IPS DF 6.9 (cell line): ENCODE data around the gene ASH1L.
"Not testable (repeated sequence)": the region's sequence is repeated elsewhere in the genome, so short reads cannot be mapped to it uniquely, and the experiment has no call there.

Experiments used
- DNase-seq: peaks from one replicate; pipeline ENCODE4 v3.0.0-alpha.2; 2013; ENCODE audit warnings: low read depth, low spot score
- H3K27ac ChIP-seq: one replicate; pipeline ENCODE4 v1.5.1; 2013; ENCODE audit warnings: low read length, control low read depth
- H3K27me3 ChIP-seq: 2 replicates; pipeline ENCODE4 v1.6.1; 2013; ENCODE audit warnings: mild to moderate bottlenecking, low read length; ENCODE audit not compliant: control insufficient read depth, insufficient read depth
- H3K36me3 ChIP-seq: 2 replicates; pipeline ENCODE4 v1.6.1; 2013; ENCODE audit warnings: low read length; ENCODE audit not compliant: control insufficient read depth, insufficient read depth
- H3K4me1 ChIP-seq: 2 replicates; pipeline ENCODE4 v1.6.1; 2013; ENCODE audit warnings: low read length; ENCODE audit not compliant: control insufficient read depth, insufficient read depth
- H3K4me3 ChIP-seq: 2 replicates; pipeline ENCODE4 v1.5.1; 2013; ENCODE audit warnings: mild to moderate bottlenecking, low read length
- H3K9me3 ChIP-seq: 2 replicates; pipeline ENCODE4 v1.6.1; 2013; ENCODE audit warnings: low read length, inconsistent platforms; ENCODE audit not compliant: control insufficient read depth, insufficient read depth
- WGBS: extraction: QIAGEN DNeasy Blood & Tissue Kit; methylation state at CpG from one replicate; pipeline ENCODE4 v1.1.7; 2013; ENCODE audit warnings: mixed read lengths, missing lambda C conversion rate; ENCODE audit not compliant: insufficient read length, insufficient coverage; 5-methylcytosine and 5-hydroxymethylcytosine counted together

ASH1L gene

DNA sequence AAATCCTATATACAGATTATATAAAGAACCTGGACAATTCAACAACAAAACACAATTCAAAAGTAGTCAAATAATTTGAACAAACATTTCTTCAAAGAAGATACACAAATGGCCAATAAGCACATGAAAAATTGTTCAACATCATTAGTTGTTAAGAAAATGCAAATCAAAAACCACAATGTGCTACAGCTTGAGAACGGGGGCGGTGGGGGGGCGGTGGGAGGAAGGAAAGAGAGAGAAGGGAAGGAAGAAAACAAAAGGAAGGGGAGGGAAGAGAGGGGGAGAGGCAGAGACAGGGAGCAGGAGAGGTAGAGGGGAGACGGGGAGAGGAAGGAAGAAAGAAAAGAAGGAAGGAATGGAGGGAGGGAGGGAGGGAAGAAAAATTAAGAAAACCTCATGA is 44.1 kb downstream of the ASH1L start:
- no CpG with 5 or more reads among the region's 4 CpGs for WGBS
- no peak for DNase-seq
- no peaks in the 10 kb centered on the region for H3K9me3 ChIP-seq
- H3K4me3 ChIP-seq = no peak overlapping the region
- H3K27me3 ChIP-seq = no peaks in the 10 kb centered on the region
- no peaks in the 10 kb centered on the region for H3K36me3 ChIP-seq
- no peak overlapping the region for H3K27ac ChIP-seq
- no peaks in the 10 kb centered on the region for H3K4me1 ChIP-seq

DNA sequence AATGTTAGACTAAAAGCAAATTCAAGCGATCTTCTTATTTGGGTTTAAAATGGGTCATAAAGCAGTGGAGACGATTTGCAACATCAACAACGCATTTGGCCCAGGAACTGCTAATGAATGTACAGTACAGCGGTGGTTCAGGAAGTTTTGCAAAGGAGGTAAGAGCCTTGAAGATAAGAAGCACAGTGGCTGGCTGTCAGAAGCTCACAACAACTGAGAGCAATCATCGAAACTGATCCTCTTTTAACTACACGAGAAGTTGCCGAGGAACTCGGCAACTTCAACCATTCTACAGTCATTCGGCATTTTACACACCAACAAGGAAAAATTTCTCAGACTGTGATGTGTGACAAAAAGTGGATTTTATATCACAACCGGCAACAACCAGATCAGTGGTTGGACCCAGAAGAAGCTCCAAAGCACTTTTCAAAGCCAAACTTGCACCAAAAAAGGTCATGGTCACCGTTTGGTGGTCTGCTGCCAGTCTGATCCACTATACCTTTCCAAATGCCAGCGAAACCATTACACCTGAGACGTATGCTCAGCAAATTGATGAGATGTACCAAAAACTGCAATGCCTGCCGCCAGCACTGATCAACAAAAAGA is 47.9 kb downstream of the ASH1L start:
- no peak for DNase-seq
- Histone ChIP-seq H3K4me3 (no peak overlapping the region), H3K27me3 (no peaks in the 10 kb centered on the region), H3K27ac (no peak overlapping the region), H3K36me3 (no peaks in the 10 kb centered on the region), H3K4me1 (no peaks in the 10 kb centered on the region), H3K9me3 (no peaks in the 10 kb centered on the region)
- WGBS = no CpG with 5 or more reads among the region's 14 CpGs

- Histone ChIP-seq H3K36me3 (no peaks in the 10 kb centered on the region), H3K27ac (no peak overlapping the region), H3K9me3 (no peaks in the 10 kb centered on the region), H3K27me3 (no peaks in the 10 kb centered on the region), H3K4me3 (no peak overlapping the region), H3K4me1 (no peaks in the 10 kb centered on the region)
- no peak for DNase-seq
- WGBS = no CpG with 5 or more reads among the region's 3 CpGs
Observed at GRCh38 chr1:155513300-155513916, 49.2 kb downstream of the ASH1L start.

- H3K9me3 ChIP-seq, H3K27ac ChIP-seq: not testable (repeated sequence)
Observed at GRCh38 chr1:155511385-155511784, 51.2 kb downstream of the ASH1L start.

GRCh38 chr1:155509064-155509463 is 53.5 kb downstream of the ASH1L start:
- no CpG with 5 or more reads among the region's 2 CpGs for WGBS
- Histone ChIP-seq H3K36me3 (no peaks in the 10 kb centered on the region), H3K4me1 (no peaks in the 10 kb centered on the region), H3K27ac (no peak overlapping the region), H3K9me3 (no peaks in the 10 kb centered on the region), H3K27me3 (no peaks in the 10 kb centered on the region), H3K4me3 (no peak overlapping the region)
- DNase-seq = no peak

More at GRCh38 chr1:155511385-155511784, 51.2 kb downstream of the ASH1L start:
- no CpG with 5 or more reads among the region's 6 CpGs for WGBS
- not testable (repeated sequence) for H3K36me3 ChIP-seq, H3K27me3 ChIP-seq, H3K4me1 ChIP-seq, DNase-seq, H3K4me3 ChIP-seq

GRCh38 chr1:155507945-155508344 is 54.7 kb downstream of the ASH1L start:
- DNase-seq = no peak
- whole genome bisulfite sequencing = no CpG with 5 or more reads among the region's 2 CpGs
- Histone ChIP-seq H3K27ac (no peak overlapping the region), H3K27me3 (no peaks in the 10 kb centered on the region), H3K4me1 (no peaks in the 10 kb centered on the region), H3K36me3 (no peaks in the 10 kb centered on the region), H3K9me3 (no peaks in the 10 kb centered on the region), H3K4me3 (no peak overlapping the region)

GRCh38 chr1:155505963-155506362 is 56.6 kb downstream of the ASH1L start:
- not testable (repeated sequence) for H3K4me1 ChIP-seq, H3K36me3 ChIP-seq, DNase-seq, H3K4me3 ChIP-seq, H3K27ac ChIP-seq, H3K27me3 ChIP-seq, H3K9me3 ChIP-seq
- WGBS = no CpG with 5 or more reads among the region's 3 CpGs

DNA sequence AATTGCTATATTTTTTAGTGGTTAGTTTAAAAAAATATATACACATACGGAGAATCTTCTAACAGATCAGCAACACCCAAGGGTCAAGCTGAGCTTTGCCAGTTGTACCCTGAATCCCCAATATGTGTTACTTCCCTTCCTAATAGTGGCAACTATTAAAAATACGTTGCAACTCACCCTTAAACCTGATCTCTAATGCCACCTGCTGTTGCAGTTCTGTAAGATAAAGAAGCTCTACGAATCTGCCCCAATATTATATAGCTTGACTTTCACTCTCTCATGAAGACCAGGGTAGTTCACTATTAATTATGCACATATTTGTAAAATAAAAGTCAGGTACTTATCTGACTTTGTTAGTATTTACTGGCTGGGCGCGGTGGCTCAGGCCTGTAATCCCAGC is 58.4 kb downstream of the ASH1L start:
- Histone ChIP-seq H3K27ac (no peak overlapping the region), H3K4me1 (no peaks in the 10 kb centered on the region)
- DNase-seq = no peak

GRCh38 chr1:155499953-155500639 is 62.5 kb downstream of the ASH1L start:
- Histone ChIP-seq H3K4me3 (no peak overlapping the region), H3K9me3 (no peaks in the 10 kb centered on the region), H3K4me1 (no peaks in the 10 kb centered on the region), H3K36me3 (no peaks in the 10 kb centered on the region), H3K27ac (no peak overlapping the region), H3K27me3 (no peaks in the 10 kb centered on the region)
- DNase-seq = no peak
- no CpG with 5 or more reads among the region's 5 CpGs for WGBS

More for the DNA sequence above, 58.4 kb downstream of the ASH1L start:
- no CpG with 5 or more reads among the region's 5 CpGs for WGBS
- no peaks in the 10 kb centered on the region for H3K27me3 ChIP-seq
- no peaks in the 10 kb centered on the region for H3K36me3 ChIP-seq
- no peaks in the 10 kb centered on the region for H3K9me3 ChIP-seq
- H3K4me3 ChIP-seq = no peak overlapping the region

GRCh38 chr1:155499263-155499662 is 63.3 kb downstream of the ASH1L start:
- no peak overlapping the region for H3K4me3 ChIP-seq
- H3K4me1 ChIP-seq = no peaks in the 10 kb centered on the region
- H3K9me3 ChIP-seq = no peaks in the 10 kb centered on the region
- no peak overlapping the region for H3K27ac ChIP-seq
- WGBS = no CpG with 5 or more reads among the region's 1 CpG
- DNase-seq = no peak
- no peaks in the 10 kb centered on the region for H3K36me3 ChIP-seq
- no peaks in the 10 kb centered on the region for H3K27me3 ChIP-seq
